Measurements from ENCODE around the gene HS6ST1.

Gene HS6ST1

DNA sequence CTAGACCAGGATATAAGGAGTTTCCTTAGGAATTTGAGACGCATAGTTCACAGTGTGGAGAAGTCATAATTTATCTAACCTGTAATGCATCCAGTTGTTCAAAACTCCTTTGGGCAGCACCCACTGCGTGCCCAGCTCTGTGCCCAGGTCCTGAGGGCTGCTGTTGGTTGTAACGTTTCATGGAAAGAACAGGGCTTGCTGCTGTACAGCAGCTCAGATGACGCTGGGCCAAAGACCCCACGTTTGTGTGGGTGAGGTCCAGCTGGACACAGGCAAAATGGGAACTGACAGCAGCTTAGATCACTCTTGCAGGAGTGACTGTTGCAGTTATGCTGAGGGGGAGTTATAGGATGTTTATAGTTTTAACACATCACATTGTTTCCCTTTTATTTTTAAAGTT, 30.0 kb upstream of the HS6ST1 start:
- no peak for DNase-seq (ENCODE audit: low spot score)

DNA sequence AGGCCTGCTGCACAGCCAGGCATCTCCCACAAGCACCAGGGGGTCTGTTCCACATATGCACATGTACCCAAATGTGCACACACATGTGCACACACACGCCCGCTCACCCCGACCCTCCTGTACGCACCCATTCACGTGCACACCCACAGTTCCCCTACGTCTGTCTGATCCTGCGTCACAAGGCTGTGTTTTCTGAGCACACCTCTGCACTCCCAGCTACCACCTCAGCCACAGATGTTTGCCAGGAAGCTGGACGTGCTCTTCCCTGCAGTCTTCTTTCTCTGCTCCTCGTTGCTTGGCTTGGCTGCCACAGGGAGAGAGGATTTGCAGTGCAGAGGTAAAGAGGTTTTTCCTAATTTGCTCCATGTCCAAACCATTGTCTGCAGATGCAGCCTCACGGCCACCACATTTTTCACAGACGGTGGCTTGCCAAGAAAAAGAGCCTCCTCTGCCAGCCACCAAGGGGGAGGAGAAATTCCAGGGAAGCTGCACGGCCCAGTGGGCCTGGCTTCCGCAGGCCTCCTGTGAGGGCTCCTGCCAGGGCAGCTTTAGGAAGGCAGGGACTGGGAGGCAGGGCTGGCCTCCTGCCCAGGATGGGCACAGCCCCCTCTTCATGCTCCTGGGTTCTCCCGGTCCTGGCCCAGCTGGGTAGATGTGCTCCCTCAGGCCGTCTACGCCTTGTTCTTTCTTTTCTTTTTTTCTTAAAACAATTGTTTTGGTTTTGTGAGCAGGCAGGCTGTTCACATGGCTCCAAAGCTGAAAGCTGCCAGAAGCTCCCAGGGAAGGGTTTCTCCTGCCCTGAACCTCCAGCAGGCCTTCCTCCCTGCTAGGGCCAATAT, 29.3 kb upstream of the HS6ST1 start:
- no peak for DNase-seq (ENCODE audit: low spot score)

DNA sequence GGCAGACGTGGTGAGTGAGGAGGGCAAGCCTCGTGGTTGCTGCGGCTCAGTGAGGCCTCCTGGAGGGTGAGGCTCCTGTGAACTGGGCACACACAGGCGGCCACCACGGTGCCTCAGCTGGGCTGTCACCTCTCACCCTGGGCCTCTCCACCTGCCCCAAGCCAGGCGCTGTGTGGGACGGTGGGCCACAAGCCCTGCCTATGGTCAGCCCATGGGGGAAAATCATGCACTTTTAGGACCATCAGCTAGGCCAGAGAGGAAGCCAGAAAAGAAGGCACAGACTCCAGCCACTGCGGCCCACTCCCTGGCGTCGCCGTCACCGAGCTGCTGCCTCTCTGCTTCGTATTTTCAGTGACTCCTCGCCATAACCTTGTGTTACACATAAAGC, 28.5 kb upstream of the HS6ST1 start:
- no peak for DNase-seq (ENCODE audit: low spot score)

DNA sequence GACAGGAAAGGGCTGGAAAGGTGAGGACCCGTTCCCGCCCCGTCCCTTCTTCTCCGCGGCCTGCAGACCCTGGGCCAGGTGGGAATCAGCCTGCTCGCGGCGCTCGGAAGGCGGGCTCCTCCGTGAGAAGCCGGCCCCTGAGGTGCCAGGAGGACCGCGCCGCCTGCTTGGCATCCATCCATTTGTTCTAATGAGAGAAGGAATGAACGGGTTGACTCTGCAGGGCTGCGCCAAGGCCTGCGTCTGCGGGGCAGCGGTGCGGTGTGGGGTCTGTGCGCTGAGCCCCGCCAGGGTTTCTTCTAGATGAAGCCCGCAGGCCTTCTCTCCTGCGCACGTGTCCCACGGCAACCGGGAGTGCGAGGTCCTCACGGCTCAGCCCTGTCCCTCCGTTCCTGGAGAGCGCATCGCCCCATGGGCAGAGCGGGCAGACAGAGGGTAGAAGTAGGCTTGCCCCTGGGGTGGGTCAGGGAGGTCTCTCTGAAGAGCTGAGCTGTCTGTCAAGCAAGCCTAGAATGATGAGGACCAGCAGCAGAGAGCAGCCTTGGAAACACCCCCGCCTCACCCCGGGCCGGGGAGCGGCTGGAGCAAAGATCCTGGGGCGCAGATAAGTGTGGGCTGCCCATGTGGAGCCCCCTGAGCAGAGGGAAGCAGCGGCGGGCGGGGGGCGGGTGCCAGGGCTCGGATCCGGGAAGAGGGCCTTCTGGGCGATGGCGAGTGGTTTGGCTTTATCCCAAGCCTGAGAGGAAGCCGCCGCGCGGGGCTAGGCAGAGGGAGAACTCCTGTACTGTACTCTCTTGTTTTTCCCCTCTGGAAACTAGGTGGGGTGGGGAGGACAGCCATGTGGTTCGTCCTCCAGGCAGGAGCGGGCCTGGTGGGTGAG, 27.9 kb upstream of the HS6ST1 start:
- DNase-seq (ENCODE audit: low spot score): no peak

DNA sequence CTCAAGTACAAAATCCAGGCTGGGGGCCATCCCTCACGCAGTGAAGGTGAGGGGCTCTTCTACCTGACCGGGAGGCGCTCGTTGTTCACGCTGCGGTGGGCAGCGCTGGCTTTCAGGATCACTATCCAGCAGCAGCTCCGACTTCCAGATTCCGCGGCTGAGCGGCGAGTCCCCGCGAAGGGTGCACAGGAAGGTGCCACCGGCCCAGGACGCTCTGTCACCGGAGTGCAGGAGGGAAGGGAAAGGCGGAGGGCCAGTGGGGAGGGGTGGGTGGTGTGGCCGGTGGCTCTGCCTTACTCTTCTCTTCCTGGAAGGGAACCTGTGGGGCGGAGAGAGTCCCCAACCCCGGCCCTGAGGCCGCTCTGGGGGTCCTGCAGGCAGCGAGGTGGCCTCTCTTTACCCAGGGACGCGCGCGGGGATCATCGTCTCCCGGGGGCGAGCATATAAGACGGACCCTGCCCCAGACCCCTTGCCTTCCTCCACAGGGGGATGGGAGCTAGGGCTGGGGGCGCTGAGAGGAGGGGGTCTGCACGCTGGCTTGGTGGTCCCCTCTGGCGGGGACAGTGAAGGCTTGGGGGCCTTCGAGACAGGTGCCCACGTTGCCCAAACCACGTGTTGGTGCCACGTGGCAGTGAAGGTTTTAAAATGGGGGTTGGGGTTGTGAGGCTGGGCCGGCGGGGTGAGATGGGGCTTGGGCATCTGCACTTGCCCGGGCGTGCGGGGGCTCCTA, 26.9 kb upstream of the HS6ST1 start:
- DNase-seq (ENCODE audit: low spot score): no peak

DNA sequence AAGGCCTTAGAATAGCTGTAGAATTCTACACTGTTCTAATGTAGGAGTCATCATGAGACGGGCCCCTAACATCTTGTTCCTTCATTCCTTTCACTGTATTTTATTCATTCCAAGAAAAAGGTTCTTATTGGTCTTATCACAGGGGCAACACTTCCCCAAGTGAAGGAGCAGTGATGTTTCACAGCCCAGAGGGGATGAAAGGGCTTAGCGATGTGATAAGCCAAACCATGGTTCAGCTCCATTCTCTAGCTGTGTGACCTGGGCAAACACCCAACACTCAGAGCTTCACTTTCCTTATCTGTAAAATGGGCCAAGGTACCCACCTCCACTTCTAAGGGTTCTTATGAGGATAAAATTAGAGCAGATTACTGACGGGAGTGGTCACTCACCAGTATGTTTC, 25.4 kb upstream of the HS6ST1 start:
- DNase-seq (ENCODE audit: low spot score): no peak

DNA sequence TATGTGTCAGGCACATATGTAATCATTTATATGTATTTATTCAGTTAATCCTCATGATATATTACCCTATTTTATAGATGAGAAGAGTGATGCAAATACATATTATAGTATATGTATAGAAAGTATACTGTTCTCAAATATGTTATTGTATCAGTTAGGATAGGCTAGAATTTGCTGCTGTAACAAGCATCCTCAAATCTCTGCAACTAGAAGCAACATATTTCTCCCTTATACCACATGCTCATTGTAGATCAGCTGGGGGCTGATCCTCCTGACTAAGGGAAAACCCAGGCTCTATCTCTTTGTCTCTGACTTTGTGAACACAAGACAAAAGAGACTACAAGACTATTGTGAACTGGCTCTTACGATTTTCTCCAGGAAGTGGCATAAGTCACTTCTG, 24.8 kb upstream of the HS6ST1 start:
- DNase-seq (ENCODE audit: low spot score): no peak

DNA sequence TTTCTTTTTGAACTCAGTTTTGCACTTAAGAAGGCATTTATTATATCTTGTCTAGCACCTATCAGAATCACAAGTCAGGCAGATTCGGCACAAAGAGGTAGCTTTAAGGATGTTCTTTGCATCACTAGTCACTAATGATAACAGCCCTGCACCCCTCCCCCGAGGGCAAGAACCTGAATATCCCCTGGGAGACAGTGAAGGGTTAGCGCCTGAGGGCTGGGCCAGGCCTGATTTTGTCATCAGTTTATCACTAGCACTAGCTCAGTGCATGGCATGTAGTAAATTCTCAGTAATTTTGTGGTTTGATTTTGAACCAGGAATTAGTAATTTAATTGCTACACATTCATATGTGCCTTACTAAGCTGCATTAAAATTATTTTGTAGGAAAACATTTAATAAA, 23.9 kb upstream of the HS6ST1 start:
- DNase-seq (ENCODE audit: low spot score): no peak

DNA sequence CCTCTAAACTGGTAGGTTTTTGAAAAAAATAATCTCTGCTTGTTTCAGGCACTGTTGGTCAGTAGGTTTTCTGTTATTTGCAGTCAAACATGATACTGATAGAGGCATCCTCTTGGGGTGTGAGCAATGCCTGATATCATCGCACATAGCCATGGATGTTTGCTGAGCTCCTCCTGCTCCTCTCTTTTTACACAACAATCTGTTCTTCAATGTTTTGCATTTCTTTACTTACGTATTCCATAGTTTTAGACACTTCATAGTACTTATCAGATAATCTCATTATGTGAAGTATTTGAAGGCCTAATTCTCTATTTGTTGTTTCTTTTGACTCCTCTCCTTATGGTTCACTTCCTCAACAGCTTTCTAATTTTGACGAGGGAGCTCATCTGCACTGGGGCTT, 23.0 kb upstream of the HS6ST1 start:
- DNase-seq (ENCODE audit: low spot score): no peak

DNA sequence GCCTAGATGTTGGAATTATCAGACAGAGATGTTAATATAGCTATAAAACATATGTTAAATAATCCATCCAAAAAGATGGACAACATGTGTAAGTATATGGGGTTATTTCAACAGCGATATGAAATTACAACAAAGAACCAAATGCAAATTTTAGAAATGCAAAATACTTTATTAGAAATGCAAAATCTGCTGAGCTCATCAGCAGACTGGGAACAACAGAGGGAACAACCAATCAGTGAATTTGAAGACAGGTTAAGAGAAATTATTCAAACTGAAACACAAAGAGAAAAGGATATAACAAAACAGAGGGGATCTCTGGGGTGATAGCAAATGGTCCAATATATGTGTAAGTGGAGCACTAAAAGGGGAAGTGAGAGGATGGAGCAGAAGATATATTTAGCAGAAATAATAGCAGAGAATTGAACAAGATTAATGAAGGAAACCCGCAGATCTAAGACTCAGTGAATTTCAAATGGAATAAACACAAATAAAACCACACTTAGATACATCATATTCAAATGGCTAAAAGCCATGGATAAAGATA, 13.5 kb upstream of the HS6ST1 start:
- no peak for DNase-seq (ENCODE audit: low spot score)

DNA sequence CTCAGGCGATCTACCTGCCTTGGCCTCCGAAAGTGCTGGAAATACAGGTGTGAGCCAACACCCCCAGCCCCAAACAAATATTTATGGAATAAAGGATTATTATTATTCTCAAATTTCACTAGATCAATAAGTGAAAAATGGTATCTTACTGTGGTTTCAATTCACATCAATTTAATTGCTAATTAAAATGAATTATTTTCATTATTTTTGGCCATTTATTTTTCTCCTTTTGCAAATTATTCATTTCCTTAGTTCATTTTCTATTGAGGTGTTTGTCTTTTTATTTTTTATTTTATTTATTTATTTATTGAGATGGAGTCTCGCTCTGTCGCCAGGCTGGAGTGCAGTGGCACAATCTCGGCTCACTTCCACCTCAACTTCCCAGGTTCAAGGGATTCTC, 11.9 kb upstream of the HS6ST1 start:
- no peak for DNase-seq (ENCODE audit: low spot score)

DNA sequence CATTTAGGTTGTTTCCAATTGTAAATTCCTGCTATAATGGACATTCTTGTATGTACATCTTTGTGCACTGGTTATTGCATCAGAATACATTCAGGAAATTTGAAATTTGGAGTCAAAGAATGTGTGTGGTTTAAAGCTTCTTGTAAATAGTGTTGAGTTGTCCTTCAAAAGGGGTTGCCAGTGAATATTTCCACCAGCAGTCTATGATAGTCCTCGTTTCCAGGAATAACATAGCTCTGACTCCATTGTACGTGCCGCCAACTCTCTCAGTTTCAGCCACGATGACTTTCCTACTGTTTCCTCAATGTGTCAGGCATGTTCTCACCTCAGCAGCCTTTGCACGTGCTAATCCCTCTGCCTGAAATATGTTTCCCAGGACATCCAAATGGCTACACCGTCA, 10.9 kb upstream of the HS6ST1 start:
- DNase-seq (ENCODE audit: low spot score): no peak

DNA sequence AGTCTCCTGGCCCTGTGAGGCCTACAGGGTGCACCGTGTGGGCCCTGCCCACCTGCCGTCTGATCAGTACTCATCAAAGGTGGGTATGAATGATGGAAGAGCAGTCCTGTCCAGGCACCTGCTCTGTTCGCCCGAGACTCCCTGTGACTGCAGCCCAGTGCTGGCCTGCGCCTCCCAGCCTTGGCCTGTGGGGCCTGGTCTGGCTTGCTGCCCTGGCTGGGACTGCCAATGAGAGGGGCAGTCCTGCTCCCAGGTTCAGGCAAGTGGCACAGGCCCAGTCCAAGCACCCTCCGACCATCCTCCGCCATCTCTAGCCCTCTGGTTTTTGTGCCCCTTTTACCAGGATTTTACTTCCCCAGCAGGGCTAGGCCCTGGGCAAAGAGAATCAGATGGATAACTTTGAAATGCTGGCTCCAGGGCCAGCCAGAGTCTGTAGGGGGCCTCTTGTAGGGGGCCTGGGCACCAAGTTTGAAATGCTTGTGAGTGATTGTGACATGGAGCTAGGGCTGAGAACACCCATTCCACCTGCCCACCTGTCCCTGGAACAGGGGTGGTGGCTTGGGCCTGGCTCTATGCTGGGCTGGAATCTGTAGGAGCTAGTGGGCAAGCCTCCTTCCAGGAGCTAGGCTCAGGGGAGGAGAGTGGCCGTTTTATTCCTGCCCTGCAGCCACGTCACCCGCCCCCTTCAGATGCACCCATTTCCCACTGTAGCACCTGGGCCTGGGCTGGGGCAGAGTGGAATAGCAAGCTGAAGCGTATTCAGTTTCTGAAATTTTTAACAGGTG, 8.7 kb upstream of the HS6ST1 start:
- no peak for DNase-seq (ENCODE audit: low spot score)

DNA sequence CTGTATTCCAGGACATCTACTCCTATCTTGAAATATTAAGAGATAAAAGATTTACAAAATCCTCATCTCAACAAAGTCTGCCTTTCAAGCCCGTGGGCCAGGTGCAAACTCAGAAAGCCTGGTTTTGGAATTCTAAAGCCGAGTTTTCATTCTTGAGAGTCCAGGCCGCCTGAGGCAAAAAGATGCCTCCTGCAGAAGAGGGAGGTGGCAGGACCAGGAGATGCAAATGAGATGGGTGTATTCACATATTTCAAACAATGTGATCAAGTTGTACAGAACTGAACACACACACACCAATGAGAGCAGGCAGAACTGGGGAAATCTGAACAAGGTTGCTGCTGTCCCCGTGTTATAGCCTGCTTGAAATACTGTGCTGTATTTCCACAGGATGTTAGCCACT, 7.7 kb upstream of the HS6ST1 start:
- no peak for DNase-seq (ENCODE audit: low spot score)

DNA sequence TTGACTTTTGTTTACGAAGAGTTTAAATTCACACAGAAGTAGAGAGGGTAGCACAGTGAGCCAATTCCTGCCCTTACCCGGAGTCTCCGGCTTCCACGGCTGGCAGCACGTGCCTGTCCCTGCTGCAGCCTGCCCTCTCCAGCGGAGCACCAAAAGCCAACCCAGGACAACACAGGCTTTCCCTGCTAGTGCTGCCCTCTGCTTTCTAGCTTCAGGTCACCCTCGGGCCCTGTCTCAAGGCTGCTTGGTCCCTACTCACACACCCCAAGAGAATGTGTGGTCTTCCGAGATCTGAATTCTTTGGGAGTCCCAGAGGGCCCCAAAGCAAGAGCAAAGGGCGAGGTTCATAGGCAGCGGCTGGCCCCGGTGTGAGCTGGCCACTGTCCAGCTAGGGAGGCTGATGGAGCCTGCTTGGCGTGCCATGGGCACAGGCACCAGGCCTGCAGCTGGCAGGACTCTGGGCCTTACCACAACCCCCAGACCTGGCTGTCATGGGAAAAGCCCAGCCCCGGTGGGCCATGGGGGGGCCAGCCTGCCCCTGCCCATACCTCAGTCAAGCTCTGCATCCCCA, 7.0 kb upstream of the HS6ST1 start:
- DNase-seq (ENCODE audit: low spot score): no peak

DNA sequence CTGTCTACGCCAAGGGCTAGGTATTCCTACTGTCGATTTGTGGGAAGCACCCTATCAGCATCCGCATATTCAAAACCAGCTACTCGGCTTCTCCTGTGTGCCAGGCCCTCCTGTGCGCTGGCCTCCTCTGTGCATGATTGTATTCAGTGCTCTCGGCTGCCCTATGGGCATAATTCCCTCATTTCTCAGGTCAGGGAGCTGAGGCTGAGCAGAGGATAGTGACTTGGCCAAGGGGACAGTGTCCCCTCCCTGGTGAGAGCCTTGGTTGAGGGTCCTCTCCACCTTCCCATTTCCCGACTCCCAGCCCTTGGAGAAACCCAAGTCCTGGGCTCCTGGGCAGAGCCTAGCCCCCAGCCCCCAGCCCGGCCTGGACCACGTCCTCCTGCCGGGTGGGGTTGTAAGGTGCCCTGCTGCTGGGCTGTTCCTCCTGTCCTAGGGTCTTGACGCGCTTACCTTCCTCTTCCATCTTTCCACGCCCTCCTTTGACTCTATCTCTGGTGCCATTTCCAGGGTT, 6.3 kb upstream of the HS6ST1 start:
- DNase-seq (ENCODE audit: low spot score): no peak

DNA sequence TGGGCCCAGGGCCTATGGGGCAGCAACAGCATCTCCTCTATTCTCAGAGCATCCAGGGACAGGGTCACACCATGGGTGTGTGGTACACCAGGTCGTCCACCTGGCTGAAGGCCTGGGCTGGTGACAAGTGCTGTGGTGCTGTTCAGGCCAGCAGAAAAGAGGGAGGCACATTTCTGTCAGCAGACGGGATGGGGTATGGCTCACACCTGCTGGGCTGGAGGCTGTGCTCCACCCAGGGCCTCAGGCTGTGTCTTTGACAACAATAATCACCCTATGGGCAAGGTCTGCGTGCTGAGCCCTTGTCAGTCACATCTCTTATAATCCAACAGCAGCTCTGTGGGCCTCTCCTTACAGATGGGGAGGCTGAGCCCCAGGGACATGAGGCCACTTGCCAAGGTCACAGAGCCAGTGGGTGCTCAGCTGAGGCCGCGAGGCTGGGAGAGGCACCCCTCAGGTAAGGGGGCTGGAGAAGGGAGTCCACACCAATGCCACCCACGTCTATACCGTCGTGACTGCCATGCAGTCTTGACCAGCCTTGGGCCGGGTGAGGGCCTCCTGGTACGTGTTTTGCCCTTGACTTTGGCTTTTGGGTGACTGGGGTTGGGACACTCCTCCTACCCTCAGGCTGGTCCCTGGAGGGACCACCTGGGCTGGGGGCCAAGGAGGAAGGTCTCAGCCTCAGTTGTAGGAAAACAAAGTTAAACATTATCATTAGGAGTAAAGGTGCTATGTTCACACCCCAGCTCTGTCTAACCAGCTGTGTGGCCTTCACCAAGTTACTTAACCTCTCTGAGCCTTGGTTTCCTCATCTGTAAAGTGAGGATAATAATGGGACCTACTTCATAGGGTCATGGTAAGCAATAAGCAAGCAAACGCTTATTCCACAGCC, 5.6 kb upstream of the HS6ST1 start:
- DNase-seq (ENCODE audit: low spot score): no peak

DNA sequence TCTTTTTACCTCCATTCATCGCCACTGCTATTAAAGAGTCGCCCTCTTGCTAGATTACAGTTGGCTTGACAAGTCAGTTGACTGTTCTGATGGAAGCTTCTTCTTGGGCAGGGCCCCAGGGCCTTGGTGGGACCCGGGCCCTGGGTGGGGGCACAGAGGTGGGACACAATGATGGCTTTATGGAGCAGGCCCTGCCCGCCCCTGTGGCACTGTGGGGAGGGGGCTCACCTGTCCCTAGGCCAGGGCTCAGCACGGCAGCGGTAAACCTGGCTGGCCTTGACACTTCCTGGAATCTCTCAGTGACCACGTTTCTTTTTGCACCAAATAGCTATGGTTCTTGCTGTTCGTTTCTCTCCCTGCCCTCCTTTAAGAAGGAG, 4.9 kb upstream of the HS6ST1 start:
- no peak for DNase-seq (ENCODE audit: low spot score)

DNA sequence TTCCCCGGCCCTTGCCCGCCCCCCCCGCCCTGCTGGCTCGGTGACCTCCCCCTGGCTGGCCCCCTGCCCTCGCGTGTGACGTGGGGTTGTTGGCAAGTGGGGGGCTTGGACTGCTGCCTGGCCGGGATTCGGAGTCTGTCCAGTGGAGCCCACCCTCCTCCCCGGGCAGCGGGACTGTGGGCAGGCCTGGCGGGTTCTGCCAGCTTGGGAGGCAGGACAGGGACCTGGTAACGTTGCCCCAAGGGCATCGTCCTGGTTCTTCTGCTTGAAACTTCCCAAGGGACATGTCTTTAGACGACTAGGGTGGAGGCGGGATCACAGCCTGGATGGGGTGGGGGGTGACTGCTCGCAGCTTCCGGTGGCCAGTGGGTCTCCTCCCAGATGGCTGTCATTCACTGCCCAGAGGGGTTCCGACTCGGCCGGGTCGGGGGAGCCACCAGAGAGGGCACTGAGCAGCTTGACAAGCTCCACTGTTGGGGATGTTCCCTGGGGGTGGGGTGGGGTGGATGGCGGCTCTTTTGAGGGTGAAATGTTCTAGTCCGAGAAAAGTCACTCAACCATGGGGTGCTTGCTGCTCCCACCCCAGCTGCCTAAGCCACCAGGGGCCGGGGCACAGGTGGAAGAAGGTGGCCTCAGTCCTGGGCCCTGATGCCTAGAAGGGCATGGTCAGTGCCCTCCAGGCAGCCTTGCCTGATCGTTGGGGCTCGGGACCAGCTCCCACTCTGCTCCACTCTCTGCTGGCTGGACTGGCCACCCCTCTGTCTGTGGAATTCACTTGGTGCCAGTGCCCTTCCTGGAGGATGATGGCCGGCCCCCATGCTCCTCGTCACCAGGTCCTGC, 4.3 kb upstream of the HS6ST1 start:
- DNase-seq (ENCODE audit: low spot score): no peak

Measured in CD4-positive, alpha-beta T cell treated with Interleukin-15 for 4 hours (primary cell).